ENCODE data around the gene LOXHD1. TPM values are rescaled to one million over a fixed set of nuclear protein-coding genes. Genes with fewer than 3 reads are reported as not detected.

The LOXHD1 gene
- total RNA-seq, 1 donor from 2014 or later = not detected

GRCh38 chr18:46702471-46702870, 45.5 kb upstream of the LOXHD1 start:
- H3K9me3 Mint-ChIP-seq = peaks cover 7% of the 10 kb centered on the region

GRCh38 chr18:46700066-46700824, 43.2 kb upstream of the LOXHD1 start:
- H3K4me3 Mint-ChIP-seq = no peak overlapping the region
- H3K9me3 Mint-ChIP-seq = peaks cover 7% of the 10 kb centered on the region
- peaks cover 4% of the 10 kb centered on the region for H3K4me1 Mint-ChIP-seq
- TF ChIP-seq CTCF (conservative IDR thresholded peaks at IDR 0.05) = no peak
- peaks cover 6% of the 10 kb centered on the region for H3K27me3 Mint-ChIP-seq (ENCODE audit: low read depth)
- no peaks in the 10 kb centered on the region for H3K36me3 Mint-ChIP-seq (ENCODE audit: low read depth)
- H3K27ac Mint-ChIP-seq (ENCODE audit: unreplicated experiment) = peak overlapping the region; percentile 65
- no peak for DNase-seq (ENCODE audit: low read depth, low spot score)

More at GRCh38 chr18:46702471-46702870, 45.5 kb upstream of the LOXHD1 start:
- no peaks in the 10 kb centered on the region for H3K36me3 Mint-ChIP-seq (ENCODE audit: low read depth)
- peaks cover 4% of the 10 kb centered on the region for H3K4me1 Mint-ChIP-seq
- TF ChIP-seq CTCF (conservative IDR thresholded peaks at IDR 0.05) = no peak
- peaks cover 3% of the 10 kb centered on the region for H3K27me3 Mint-ChIP-seq (ENCODE audit: low read depth)
- H3K4me3 Mint-ChIP-seq = no peak overlapping the region
- H3K27ac Mint-ChIP-seq (ENCODE audit: unreplicated experiment) = no peak overlapping the region
- DNase-seq (ENCODE audit: low read depth, low spot score) = no peak

GRCh38 chr18:46696702-46697101, 39.7 kb upstream of the LOXHD1 start:
- peaks cover 4% of the 10 kb centered on the region for H3K4me1 Mint-ChIP-seq
- H3K27ac Mint-ChIP-seq (ENCODE audit: unreplicated experiment) = no peak overlapping the region
- TF ChIP-seq CTCF (conservative IDR thresholded peaks at IDR 0.05) = no peak
- peaks cover 7% of the 10 kb centered on the region for H3K9me3 Mint-ChIP-seq
- DNase-seq (ENCODE audit: low read depth, low spot score) = no peak
- H3K36me3 Mint-ChIP-seq (ENCODE audit: low read depth) = no peaks in the 10 kb centered on the region
- H3K4me3 Mint-ChIP-seq = no peak overlapping the region
- peaks cover 6% of the 10 kb centered on the region for H3K27me3 Mint-ChIP-seq (ENCODE audit: low read depth)

- Mint-ChIP-seq H3K27ac (ENCODE audit: unreplicated experiment) (no peak overlapping the region), H3K4me1 (peaks cover 4% of the 10 kb centered on the region), H3K4me3 (no peak overlapping the region), H3K9me3 (peaks cover 7% of the 10 kb centered on the region), H3K27me3 (ENCODE audit: low read depth) (peaks cover 6% of the 10 kb centered on the region), H3K36me3 (ENCODE audit: low read depth) (no peaks in the 10 kb centered on the region)
- DNase-seq (ENCODE audit: low read depth, low spot score) = no peak
- TF ChIP-seq CTCF (conservative IDR thresholded peaks at IDR 0.05) = no peak
Observed at GRCh38 chr18:46696268-46696667, 39.2 kb upstream of the LOXHD1 start.

- Mint-ChIP-seq H3K27ac (ENCODE audit: unreplicated experiment) (no peak overlapping the region), H3K36me3 (ENCODE audit: low read depth) (no peaks in the 10 kb centered on the region), H3K4me3 (no peak overlapping the region), H3K27me3 (ENCODE audit: low read depth) (peaks cover 6% of the 10 kb centered on the region), H3K9me3 (peaks cover 7% of the 10 kb centered on the region), H3K4me1 (no peaks in the 10 kb centered on the region)
- no peak for TF ChIP-seq CTCF (conservative IDR thresholded peaks at IDR 0.05)
- DNase-seq (ENCODE audit: low read depth, low spot score) = no peak
Observed at GRCh38 chr18:46693996-46694395, 37.0 kb upstream of the LOXHD1 start.

Data from neural crest cell (in vitro differentiated cells).